GM12892 (cell line): ENCODE measurements around the gene HLA-DPB1.

Experiments
- POLR2A ChIP-seq: IDR thresholded peaks from 2 replicates; pipeline ENCODE4 v1.6.1; 2011; ENCODE audit warnings: low read depth, low read length, control low read depth
- POLR2AphosphoS5 ChIP-seq: IDR thresholded peaks from 2 replicates; pipeline ENCODE4 v1.6.1; 2011; ENCODE audit warnings: low read depth, low read length, control low read depth

- TF ChIP-seq POLR2A, result no peak
- no peak; the same call in 1 of the 2 replicates for TF ChIP-seq POLR2AphosphoS5
These were observed 602 bp upstream of the HLA-DPB1 start for GRCh38 chr6:33075208-33075567.
